ENCODE data around the gene TP73.

The TP73 gene

GRCh38 chr1:3708791-3709190, 56.5 kb downstream of the TP73 start:
- no peak for DNase-seq (ENCODE audit: low read depth)

- DNase-seq (ENCODE audit: low read depth): no peak
These were observed 57.9 kb downstream of the TP73 start for GRCh38 chr1:3710251-3710650.

- no peak for DNase-seq (ENCODE audit: low read depth)
These were observed 59.1 kb downstream of the TP73 start for GRCh38 chr1:3711381-3711779.

- DNase-seq (ENCODE audit: low read depth): no peak
These were observed 59.6 kb downstream of the TP73 start for GRCh38 chr1:3711780-3712451.

GRCh38 chr1:3712573-3713535, 60.5 kb downstream of the TP73 start:
- DNase-seq (ENCODE audit: low read depth): no peak

- no peak for DNase-seq (ENCODE audit: low read depth)
These were observed 61.5 kb downstream of the TP73 start for GRCh38 chr1:3713840-3714239.

GRCh38 chr1:3714284-3714741, 62.0 kb downstream of the TP73 start:
- no peak for DNase-seq (ENCODE audit: low read depth)

GRCh38 chr1:3714814-3715213, 62.5 kb downstream of the TP73 start:
- DNase-seq (ENCODE audit: low read depth): no peak

GRCh38 chr1:3716351-3716750, 64.0 kb downstream of the TP73 start:
- no peak for DNase-seq (ENCODE audit: low read depth)

GRCh38 chr1:3717041-3717714, 64.9 kb downstream of the TP73 start:
- no peak for DNase-seq (ENCODE audit: low read depth)

GRCh38 chr1:3717715-3718601, 65.6 kb downstream of the TP73 start:
- DNase-seq (ENCODE audit: low read depth): no peak

- DNase-seq (ENCODE audit: low read depth): no peak
These were observed 66.4 kb downstream of the TP73 start for GRCh38 chr1:3718764-3719163.

- no peak for DNase-seq (ENCODE audit: low read depth)
These were observed 69.7 kb downstream of the TP73 start for GRCh38 chr1:3721955-3722465.

- no peak for DNase-seq (ENCODE audit: low read depth)
These were observed 70.5 kb downstream of the TP73 start for GRCh38 chr1:3722846-3723245.

GRCh38 chr1:3724416-3725030, 72.2 kb downstream of the TP73 start:
- peak; percentile 31 for DNase-seq (ENCODE audit: low read depth)

- DNase-seq (ENCODE audit: low read depth): no peak
These were observed 73.0 kb downstream of the TP73 start for GRCh38 chr1:3725366-3725765.

- no peak for DNase-seq (ENCODE audit: low read depth)
These were observed 74.9 kb downstream of the TP73 start for GRCh38 chr1:3727042-3727824.

- no peak for DNase-seq (ENCODE audit: low read depth)
These were observed 75.8 kb downstream of the TP73 start for GRCh38 chr1:3727825-3728776.
